ENCODE measurements around the gene TMEM253.
A peak's percentile ranks its signal among the peaks of the same experiment; 100 is the strongest.

Gene TMEM253

GRCh38 chr14:21090194-21090939 is 10.5 kb upstream of the TMEM253 start:
- no peak for DNase-seq (ENCODE audit: low read depth in 3 of 3)

- no peak for DNase-seq (ENCODE audit: low read depth in 3 of 3)
These were observed 9.8 kb upstream of the TMEM253 start for GRCh38 chr14:21090940-21091663.

GRCh38 chr14:21091821-21092272 is 9.0 kb upstream of the TMEM253 start:
- DNase-seq (ENCODE audit: low read depth in 3 of 3), result no peak

- DNase-seq (ENCODE audit: low read depth in 3 of 3), result peak; percentile 83 to 91 (median 85)
These were observed 8.4 kb upstream of the TMEM253 start for GRCh38 chr14:21092273-21093011.

GRCh38 chr14:21093018-21093417 is 7.8 kb upstream of the TMEM253 start:
- DNase-seq (ENCODE audit: low read depth in 3 of 3), result no peak

GRCh38 chr14:21093769-21094681 is 6.8 kb upstream of the TMEM253 start:
- no peak for DNase-seq (ENCODE audit: low read depth in 3 of 3)

GRCh38 chr14:21095430-21096205 is 5.2 kb upstream of the TMEM253 start:
- no peak for DNase-seq (ENCODE audit: low read depth in 3 of 3)

- DNase-seq (ENCODE audit: low read depth in 3 of 3), result no peak
These were observed 4.4 kb upstream of the TMEM253 start for GRCh38 chr14:21096438-21096837.

- DNase-seq (ENCODE audit: low read depth in 3 of 3), result no peak
These were observed 3.8 kb upstream of the TMEM253 start for GRCh38 chr14:21096978-21097635.

- no peak for DNase-seq (ENCODE audit: low read depth in 3 of 3)
These were observed 3.2 kb upstream of the TMEM253 start for GRCh38 chr14:21097636-21098075.

GRCh38 chr14:21098076-21098891 is 2.6 kb upstream of the TMEM253 start, which contains the start of gene ZNF219:
TSS of gene ZNF219 (minus strand) at chr14:21098655. CDS start at chr14:21093591, 5,064 bp downstream.
- peak in 1 of 3 experiments; percentile 18 for DNase-seq (ENCODE audit: low read depth in 3 of 3)

GRCh38 chr14:21098892-21099595 is 1.8 kb upstream of the TMEM253 start:
- DNase-seq (ENCODE audit: low read depth in 3 of 3), result no peak

GRCh38 chr14:21099596-21099985 is 1.3 kb upstream of the TMEM253 start:
- DNase-seq (ENCODE audit: low read depth in 3 of 3), result no peak

GRCh38 chr14:21101802-21102413 is 1.0 kb downstream of the TMEM253 start:
- no peak for DNase-seq (ENCODE audit: low read depth in 3 of 3)

- DNase-seq (ENCODE audit: low read depth in 3 of 3), result no peak
These were observed 1.9 kb downstream of the TMEM253 start for GRCh38 chr14:21102521-21103410.

- DNase-seq (ENCODE audit: low read depth in 3 of 3), result no peak
These were observed 2.5 kb downstream of the TMEM253 start for GRCh38 chr14:21103411-21103709.
